ENCODE measurements around the gene NKX1-1.

The NKX1-1 gene

DNA sequence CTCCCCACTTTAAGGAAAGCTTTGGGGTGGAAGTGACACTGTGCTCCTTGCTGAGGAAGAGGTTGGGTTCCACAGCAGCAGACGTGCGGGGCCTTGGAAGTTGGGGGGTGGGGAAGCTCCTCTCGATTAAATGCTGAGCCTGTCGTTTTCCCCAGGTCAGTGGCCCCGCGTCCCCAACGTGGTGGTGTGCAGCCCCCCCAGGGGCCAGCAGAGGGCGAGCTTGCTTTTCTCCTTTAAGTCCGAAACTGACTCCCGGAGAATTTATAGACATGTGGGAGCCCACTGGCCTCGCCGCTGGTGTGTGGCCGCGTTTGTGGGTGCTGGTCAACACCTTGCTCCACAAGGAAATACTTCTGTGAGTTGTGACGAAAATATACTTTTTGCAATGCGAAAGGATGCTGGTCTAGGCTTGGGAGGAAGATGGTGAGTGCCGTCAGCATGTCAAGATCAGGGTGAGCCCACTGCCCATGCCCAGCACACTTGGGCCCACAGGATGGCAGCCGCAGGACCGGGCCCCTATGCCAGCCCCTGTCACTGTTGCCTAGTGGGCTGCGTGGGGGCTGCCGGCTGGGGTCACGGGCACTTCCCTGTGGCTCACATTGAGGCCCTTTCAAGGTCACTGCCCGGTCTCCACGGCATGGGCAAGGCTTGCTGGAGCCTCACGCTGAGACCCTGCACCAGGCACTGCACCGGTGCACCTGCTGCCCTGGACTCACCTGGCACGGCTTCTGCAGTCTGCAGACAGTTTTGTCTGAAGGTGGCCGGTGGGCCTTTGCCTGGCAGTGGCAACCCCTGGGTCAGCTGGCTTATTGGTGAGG lies 49.9 kb downstream of the NKX1-1 start:
- no peak for FAIRE-seq

DNA sequence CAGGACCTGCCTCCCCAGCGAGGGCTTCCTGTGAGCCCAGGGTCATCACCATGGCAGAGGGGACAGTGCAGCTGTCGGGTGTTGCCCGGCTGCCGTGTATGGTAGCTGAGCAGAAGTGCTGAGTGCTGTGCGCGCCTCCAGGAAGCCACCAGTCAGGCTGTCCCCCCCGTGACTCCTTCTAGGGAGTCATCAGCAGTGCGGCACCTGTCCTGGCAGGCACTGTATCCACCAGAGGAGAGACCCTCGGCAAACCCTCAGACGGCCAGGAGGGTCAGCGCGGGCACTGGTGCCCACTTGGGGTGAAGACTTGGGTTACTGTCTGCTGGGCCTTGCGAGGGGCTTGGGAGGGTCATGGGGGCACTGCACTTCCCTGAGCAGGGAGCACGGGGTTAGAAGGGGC lies 50.9 kb downstream of the NKX1-1 start:
- FAIRE-seq = no peak

DNA sequence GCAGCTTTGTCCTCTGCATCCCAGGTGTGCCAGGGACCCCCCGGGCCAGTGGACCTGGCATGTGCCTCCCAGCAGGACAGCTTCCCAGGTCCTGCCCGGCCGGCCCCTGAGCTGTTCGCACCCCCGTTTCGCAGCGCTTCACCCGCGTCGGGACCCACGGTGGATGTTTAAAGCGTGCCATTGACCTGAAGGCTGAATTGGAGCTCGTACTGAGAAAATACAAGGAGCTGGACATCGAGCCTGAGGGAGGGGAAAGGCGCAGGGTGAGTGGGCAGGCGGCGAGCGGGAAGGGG lies 51.3 kb downstream of the NKX1-1 start:
- no peak for FAIRE-seq

DNA sequence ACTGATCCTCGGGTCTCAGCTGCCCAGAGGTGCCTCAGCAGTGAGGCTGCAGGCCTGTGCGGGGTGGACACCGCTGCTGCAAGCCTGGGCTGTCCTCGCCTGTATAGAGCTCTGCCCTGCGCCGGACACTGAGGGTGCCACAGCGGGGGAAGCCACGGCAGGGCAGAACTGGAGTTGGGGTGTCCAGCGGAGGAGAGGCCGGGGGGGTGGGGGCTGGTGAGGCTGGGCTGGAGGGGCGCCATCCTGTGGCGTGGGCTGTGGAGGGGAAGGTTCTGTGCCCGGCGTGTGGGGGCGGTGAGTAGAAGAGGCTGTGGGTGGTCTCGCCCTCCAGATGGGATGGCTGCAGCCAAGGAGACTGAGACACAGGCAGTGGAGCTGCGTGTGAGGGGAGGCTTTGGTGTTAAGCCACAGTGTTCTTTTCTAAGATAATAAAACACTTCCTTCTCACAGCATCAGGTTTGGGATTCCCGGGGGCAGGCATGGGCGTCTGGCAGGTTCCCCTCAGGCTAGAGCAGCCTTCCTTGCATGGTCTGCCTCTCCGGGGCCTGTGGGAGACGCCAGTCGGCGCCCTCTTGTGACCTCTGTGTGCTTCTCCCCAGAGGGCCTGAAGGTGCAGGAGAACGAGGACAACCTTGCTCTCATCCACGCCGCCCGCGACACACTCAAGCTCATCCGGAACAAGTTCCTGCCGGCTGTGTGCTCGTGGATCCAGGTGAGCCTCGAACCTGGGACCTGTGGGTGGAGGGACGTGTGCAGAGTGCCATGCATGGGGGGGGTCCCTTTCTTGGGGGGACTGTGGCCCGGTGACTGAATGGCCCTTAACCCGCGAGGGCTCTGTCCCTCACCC lies 51.9 kb downstream of the NKX1-1 start:
- no peak for FAIRE-seq

DNA sequence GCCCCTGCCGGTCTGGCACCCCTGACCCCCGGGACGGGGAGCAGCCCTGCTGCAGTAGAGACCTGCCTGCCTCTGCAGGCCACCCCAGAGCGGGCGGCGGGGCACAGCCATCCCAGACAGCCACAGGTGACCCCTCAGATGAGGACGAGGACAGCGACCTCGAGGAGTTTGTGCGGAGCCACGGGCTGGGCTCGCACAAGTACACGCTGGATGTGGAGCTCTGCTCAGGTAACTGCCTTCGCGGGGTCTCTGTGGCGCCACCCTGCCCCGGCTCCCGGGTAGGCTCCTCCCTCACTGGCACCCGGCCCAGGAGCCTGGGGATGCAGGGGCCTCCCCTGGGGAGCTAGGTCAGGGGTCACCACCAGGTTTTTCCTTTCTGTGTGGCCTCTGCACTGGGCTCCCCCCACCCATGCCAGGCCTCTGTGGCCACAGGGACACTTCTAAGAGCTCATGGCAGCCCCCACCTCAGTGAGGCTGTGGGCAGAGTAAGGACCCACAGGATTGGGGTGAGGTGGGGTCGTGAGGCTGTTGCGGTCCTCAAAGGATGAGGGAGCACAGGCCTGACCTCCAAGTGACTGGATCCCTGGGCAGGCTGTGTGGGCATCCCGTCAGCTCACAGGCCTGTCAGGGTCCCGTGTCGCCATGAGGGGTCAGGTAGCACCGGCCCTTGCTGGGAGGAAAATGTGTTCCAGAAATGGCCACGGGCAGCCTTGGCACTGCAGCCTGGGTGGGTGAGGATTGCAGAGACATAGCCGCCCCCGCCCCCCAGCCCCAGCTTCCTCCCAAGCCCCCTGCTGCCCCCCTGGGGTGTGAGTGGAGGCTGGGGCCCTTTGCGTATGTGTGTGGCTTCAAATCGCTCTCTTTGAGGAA lies 52.8 kb downstream of the NKX1-1 start:
- no peak for FAIRE-seq

Measured in A204.1 (cell line).